ENCODE results near the gene GPHN.

GPHN gene

GRCh38 chr14:66503532-66503931 lies 4.4 kb upstream of the GPHN start:
- Mint-ChIP-seq H3K27ac (no peak overlapping the region), H3K4me1 (peaks cover 10% of the 10 kb centered on the region), H3K36me3 (ENCODE audit: low read depth) (no peaks in the 10 kb centered on the region), H3K4me3 (no peak overlapping the region), H3K9me3 (no peaks in the 10 kb centered on the region), H3K27me3 (ENCODE audit: low read depth) (no peaks in the 10 kb centered on the region)
- no peak for TF ChIP-seq CTCF (IDR thresholded peaks at IDR 0.05; ENCODE audit: unreplicated experiment in 3 of 3)

- no peak for TF ChIP-seq CTCF (IDR thresholded peaks at IDR 0.05; ENCODE audit: unreplicated experiment in 3 of 3)
- H3K4me1 Mint-ChIP-seq: peaks cover 17% of the 10 kb centered on the region
- peaks cover 15% of the 10 kb centered on the region for H3K27me3 Mint-ChIP-seq (ENCODE audit: low read depth)
- H3K36me3 Mint-ChIP-seq (ENCODE audit: low read depth): no peaks in the 10 kb centered on the region
- H3K9me3 Mint-ChIP-seq: no peaks in the 10 kb centered on the region
- H3K27ac Mint-ChIP-seq: peak overlapping the region; percentile 79 to 98 (median 95)
- peak overlapping the region; percentile 85 to 96 (median 94) for H3K4me3 Mint-ChIP-seq
Measured at GRCh38 chr14:66507181-66507721, 696 bp upstream of the GPHN start.

- Mint-ChIP-seq H3K4me3 (peak overlapping the region; percentile 85 to 96 (median 94)), H3K27me3 (ENCODE audit: low read depth) (peaks cover 18% of the 10 kb centered on the region)
Measured at GRCh38 chr14:66508547-66508845, 549 bp downstream of the GPHN start.

GRCh38 chr14:66508846-66509621 lies 1.1 kb downstream of the GPHN start:
- Mint-ChIP-seq H3K27me3 (ENCODE audit: low read depth) (peaks cover 18% of the 10 kb centered on the region), H3K4me3 (peak overlapping the region; percentile 85 to 89 (median 86)), H3K4me1 (peaks cover 17% of the 10 kb centered on the region), H3K36me3 (ENCODE audit: low read depth) (no peaks in the 10 kb centered on the region), H3K27ac (peak overlapping the region; percentile 14 to 79 (median 26)), H3K9me3 (no peaks in the 10 kb centered on the region)
- no peak for TF ChIP-seq CTCF (IDR thresholded peaks at IDR 0.05; ENCODE audit: unreplicated experiment in 3 of 3)

More at GRCh38 chr14:66508547-66508845, 549 bp downstream of the GPHN start:
- H3K36me3 Mint-ChIP-seq (ENCODE audit: low read depth): no peaks in the 10 kb centered on the region
- TF ChIP-seq CTCF (IDR thresholded peaks at IDR 0.05; ENCODE audit: unreplicated experiment in 3 of 3): no peak
- H3K27ac Mint-ChIP-seq: peak overlapping the region; percentile 79 to 98 (median 95)
- no peaks in the 10 kb centered on the region for H3K9me3 Mint-ChIP-seq
- peaks cover 17% of the 10 kb centered on the region for H3K4me1 Mint-ChIP-seq

- H3K4me3 Mint-ChIP-seq: peak overlapping the region; percentile 85 to 89 (median 86)
- no peaks in the 10 kb centered on the region for H3K36me3 Mint-ChIP-seq (ENCODE audit: low read depth)
- no peaks in the 10 kb centered on the region for H3K9me3 Mint-ChIP-seq
- peaks cover 18% of the 10 kb centered on the region for H3K27me3 Mint-ChIP-seq (ENCODE audit: low read depth)
- H3K4me1 Mint-ChIP-seq: peaks cover 17% of the 10 kb centered on the region
- no peak overlapping the region for H3K27ac Mint-ChIP-seq
- TF ChIP-seq CTCF (IDR thresholded peaks at IDR 0.05; ENCODE audit: unreplicated experiment in 3 of 3): no peak
Measured at GRCh38 chr14:66509874-66510273, 1.9 kb downstream of the GPHN start.

GRCh38 chr14:66511849-66512248 lies 3.9 kb downstream of the GPHN start:
- no peak for TF ChIP-seq CTCF (IDR thresholded peaks at IDR 0.05; ENCODE audit: unreplicated experiment in 3 of 3)
- Mint-ChIP-seq H3K27me3 (ENCODE audit: low read depth) (peaks cover 18% of the 10 kb centered on the region), H3K27ac (no peak overlapping the region), H3K9me3 (no peaks in the 10 kb centered on the region), H3K36me3 (ENCODE audit: low read depth) (no peaks in the 10 kb centered on the region), H3K4me3 (peak overlapping the region in 1 of 3 experiments; percentile 16), H3K4me1 (peaks cover 16% of the 10 kb centered on the region)

Data from nephron (organoid).